Stimulated activated CD4-positive, alpha-beta T cell treated with anti-CD3 and anti-CD28 coated beads, TNF-alpha, amount 100 ng/mL, for 24 hours (primary cell): ENCODE measurements around the gene FOXF1.

Experiments
- DNase-seq, 3 experiments: peaks; one replicate each; pipeline ENCODE4 v3.0.0-alpha.2; 2020; ENCODE audit warnings: low read depth in 3 of 3

FOXF1 gene

DNA sequence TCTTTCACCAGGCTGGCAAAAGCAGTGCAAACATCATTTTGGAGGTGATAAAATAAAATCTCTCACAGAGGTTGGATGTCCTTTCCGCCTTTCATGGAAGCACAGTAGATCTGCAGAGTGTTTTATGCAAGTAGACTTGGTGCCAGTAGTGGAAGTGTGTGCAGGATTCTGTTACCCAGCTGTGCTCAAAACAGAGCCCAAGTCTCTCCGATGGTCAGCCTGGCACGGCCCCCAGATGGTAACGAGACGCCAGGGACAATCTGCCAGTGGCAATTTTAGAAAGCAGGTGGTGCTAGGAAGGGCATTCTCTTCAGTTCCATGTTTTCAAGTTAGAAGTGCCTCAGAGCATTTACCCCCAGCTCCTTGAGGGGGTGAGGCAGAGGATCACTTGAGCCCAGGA is 46.2 kb downstream of the FOXF1 start:
- DNase-seq = no peak

DNA sequence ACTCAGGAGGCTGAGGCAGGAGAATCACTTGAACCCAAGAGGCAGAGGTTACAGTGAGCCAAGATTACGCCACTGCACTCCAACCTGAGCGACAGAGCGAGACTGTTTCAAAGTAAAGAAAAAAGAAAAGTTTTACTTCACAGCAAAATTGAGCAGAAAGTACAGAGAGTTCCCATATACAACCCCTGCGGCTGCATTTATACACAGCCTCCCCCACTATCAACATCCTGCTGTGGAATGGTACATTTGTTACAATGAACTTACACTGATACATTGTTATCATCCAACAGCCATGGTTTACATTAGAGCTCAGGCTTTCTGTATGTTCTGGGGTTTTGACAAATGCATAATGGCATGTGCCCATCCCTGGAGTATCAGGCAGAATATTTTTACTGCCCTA is 47.3 kb downstream of the FOXF1 start:
- no peak for DNase-seq

DNA sequence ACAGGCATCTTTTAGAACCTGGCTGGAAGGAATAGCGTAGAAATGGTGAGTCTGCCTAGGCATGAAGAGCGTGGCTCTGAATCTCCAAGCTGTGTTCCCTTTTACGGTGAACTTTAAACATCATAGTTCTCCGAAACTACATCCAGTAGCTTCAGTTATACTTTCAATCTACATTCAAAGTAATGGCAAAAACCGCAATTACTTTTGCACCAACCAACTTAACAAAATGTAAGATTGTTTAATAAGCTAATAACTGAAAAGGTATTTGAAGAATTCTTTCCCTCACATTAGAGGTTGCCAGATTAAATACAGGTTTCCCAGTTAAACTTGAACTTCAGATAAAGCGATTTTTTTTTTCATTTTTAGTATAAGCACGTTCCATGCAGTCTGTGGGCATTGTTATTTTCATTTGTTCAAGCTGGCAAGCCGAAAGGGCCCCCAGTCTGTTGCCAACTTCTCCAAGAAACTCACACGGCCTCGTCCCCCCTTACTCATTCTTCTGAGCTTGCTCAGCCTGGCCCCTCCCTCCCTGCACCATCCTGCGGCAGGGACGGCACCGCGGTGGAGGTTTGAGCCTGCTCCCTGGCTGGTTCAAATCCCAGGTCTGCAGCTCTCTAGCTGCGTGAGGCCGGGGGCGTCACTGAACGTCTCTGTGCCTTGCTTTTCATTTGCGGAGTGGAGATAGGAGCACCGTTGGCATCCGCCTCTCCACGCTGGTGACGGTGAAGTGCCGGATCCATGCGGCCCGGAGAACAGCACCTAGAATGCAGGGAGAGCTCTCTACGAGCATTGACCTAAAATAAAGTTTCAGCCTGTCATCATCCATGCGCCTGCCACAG is 48.2 kb downstream of the FOXF1 start:
- DNase-seq = no peak

DNA sequence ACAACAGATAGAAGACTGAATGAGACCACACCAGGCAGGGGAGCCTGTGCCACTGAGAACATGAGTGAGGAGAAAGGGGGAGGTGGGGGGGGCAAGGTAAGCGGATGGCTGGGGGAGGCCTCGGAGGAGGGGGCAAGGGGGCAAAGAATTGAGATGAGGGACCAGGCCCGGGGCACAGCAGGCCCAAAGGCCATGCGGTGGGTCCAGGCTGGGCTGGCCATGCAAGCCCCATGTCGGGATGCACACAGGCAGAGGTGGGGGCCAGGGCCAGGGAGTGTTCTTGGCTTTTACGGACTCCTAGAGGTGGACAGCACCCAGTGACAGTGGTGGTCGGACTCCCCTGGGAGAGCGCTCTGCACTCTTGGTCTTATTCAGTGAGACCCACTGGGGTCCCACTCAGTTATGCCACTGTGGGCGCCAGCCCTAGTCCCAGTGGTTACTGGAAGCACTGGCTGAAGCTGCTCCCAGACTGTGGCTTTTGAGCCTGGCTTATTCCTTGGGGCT is 49.5 kb downstream of the FOXF1 start:
- DNase-seq = no peak

DNA sequence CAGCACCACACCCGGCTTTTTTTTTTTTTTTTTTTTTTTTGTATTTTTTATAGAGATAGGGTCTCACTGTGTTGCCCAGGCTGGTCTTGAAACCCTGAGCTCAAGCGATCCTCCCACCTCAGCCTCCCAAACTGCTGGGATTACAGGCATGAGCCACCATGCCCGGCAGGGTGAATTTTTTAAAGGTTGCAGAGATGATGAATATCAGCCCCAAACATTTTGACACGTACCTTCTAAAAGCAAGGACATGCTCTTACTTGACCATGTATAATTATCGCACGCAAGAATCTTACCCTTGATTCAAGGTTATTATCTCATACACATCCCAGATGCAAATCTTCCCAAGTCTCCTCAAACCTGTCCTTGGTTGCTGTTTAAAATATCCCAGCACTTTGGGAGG is 52.0 kb downstream of the FOXF1 start:
- no peak for DNase-seq

DNA sequence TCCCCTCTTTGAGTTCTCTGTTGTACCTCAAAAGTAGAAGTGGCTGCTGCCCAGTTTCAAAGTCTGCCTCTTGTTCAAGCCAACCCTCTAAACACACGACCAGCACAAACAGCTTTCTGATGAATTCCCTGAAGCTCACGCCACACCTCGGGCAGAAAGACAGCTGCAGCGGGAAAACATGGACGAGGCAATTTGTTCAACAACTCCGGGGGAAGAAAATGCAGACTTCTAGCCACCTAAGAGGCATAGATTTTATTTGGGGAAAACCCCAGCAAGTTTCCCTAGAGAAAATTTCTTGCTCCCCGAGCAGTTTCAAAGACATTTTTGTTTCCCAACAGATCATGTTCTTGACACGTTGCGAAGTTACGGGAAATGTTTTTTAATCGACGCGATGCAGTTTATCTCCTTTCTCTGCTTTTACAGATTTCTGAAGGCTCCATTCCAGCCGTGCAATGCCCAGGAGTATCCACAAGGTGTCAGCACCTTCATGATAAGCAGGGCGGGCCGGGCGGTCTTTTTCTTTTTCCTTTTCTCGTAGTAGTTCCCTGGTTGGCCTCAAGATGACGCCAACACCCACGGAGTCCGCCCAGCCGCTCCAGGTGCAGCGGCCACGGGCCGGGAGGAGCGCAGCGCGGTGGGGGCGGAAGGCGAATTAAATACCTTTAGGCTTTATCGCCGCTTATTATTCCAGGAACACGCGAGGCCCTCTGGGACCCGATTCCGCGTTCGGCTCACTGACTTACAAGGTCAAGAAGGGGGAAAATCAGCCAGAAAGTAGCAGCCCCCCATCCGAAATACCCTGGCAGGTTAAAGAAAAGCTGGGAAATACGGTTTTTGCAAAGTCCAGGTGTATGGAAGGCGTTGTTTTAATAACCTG is 53.4 kb downstream of the FOXF1 start:
- DNase-seq = peak; percentile 70 to 84 (median 83)
